Right ventricle myocardium inferior (tissue), 1 donor: ENCODE results near the gene UACA. TPM values are rescaled to one million over a fixed set of nuclear protein-coding genes. Genes with fewer than 3 reads are reported as not detected.

Experiments used
- ATAC-seq: fragments of 200-7000 bp; cut with Tn5 transposase; one replicate; pipeline ENCODE4 v1.9.1; 2020; ENCODE audit warnings: mild to moderate bottlenecking, moderate library complexity
- DNase-seq: peaks from one replicate; pipeline ENCODE4 v3.0.0; 2021; ENCODE audit errors: missing footprints
- intact Hi-C: fragments of 100-400 bp; cut with DNase I; formaldehyde crosslinking; loops from one replicate; pipeline ENCODE4 v1.11.0; 2022
- total RNA-seq: library from RNA; stranded (reverse); fragmentation: NEBNext Ultra II Directional; extraction: Animal tissue kit (Norgen Biotek cat#: 25700); gene quantifications from one replicate; pipeline ENCODE4 v1.2.1, GENCODE V29; 2021
- donor health status: DM: no; HTN: yes; CAD: no; lungs with severe emphysema.

The UACA gene
- total RNA-seq, 1 donor from 2014 or later, result 25.8 TPM

- no peak for DNase-seq
- intact Hi-C loops, result loop anchor here (10.0 kb wide), 1 partner anchor 48 kb away; no protein-coding TSS in a partner anchor
- no peak for ATAC-seq
Measured at GRCh38 chr15:70723122-70723422, 40.3 kb downstream of the UACA start.

- intact Hi-C loops, result loop anchor here (10.0 kb wide), 1 partner anchor 48 kb away; no protein-coding TSS in a partner anchor
- ATAC-seq, result no peak
- DNase-seq, result no peak
Measured at GRCh38 chr15:70722266-70723121, 40.9 kb downstream of the UACA start.

GRCh38 chr15:70720228-70721016, 42.9 kb downstream of the UACA start:
- no peak for DNase-seq
- ATAC-seq, result no peak
- intact Hi-C loops, result loop anchor here (10.0 kb wide), 1 partner anchor 46 kb away; no protein-coding TSS in a partner anchor

GRCh38 chr15:70717237-70717793, 46.0 kb downstream of the UACA start:
- ATAC-seq, result no peak
- intact Hi-C loops, result loop anchor here (2.0 kb wide), 1 partner anchor 15 kb away; no protein-coding TSS in a partner anchor
- no peak for DNase-seq

GRCh38 chr15:70715840-70716485, 47.4 kb downstream of the UACA start:
- ATAC-seq (no peak), DNase-seq (no peak)
- intact Hi-C loops, result loop anchor here (2.0 kb wide), 1 partner anchor 13 kb away; no protein-coding TSS in a partner anchor

GRCh38 chr15:70714565-70714964, 48.8 kb downstream of the UACA start:
- DNase-seq (no peak), ATAC-seq (no peak)
- intact Hi-C loops, result no loop called here

- no peak for ATAC-seq
- intact Hi-C loops, result no loop called here
- DNase-seq, result no peak
Measured at GRCh38 chr15:70714015-70714414, 49.3 kb downstream of the UACA start.

- intact Hi-C loops, result no loop called here
- DNase-seq (no peak), ATAC-seq (no peak)
Measured at GRCh38 chr15:70712271-70712670, 51.1 kb downstream of the UACA start.

- intact Hi-C loops, result no loop called here
- no peak for DNase-seq
- no peak for ATAC-seq
Measured at GRCh38 chr15:70710714-70711113, 52.6 kb downstream of the UACA start.

- ATAC-seq (no peak), DNase-seq (no peak)
- intact Hi-C loops, result no loop called here
Measured at GRCh38 chr15:70708839-70709238, 54.5 kb downstream of the UACA start.

GRCh38 chr15:70707686-70708300, 55.6 kb downstream of the UACA start:
- DNase-seq, result no peak
- intact Hi-C loops, result no loop called here
- no peak for ATAC-seq

- no peak for DNase-seq
- intact Hi-C loops, result no loop called here
- no peak for ATAC-seq
Measured at GRCh38 chr15:70704731-70705130, 58.6 kb downstream of the UACA start.

GRCh38 chr15:70704166-70704565, 59.2 kb downstream of the UACA start:
- intact Hi-C loops, result no loop called here
- no peak for ATAC-seq
- no peak for DNase-seq

GRCh38 chr15:70703096-70703878, 60.1 kb downstream of the UACA start:
- DNase-seq (no peak), ATAC-seq (peak; percentile 33)
- intact Hi-C loops, result loop anchor here (2.0 kb wide), 1 partner anchor 14 kb away; no protein-coding TSS in a partner anchor

GRCh38 chr15:70702584-70702983, 60.8 kb downstream of the UACA start:
- DNase-seq (no peak), ATAC-seq (peak; percentile 32)
- intact Hi-C loops, result loop anchor here (2.0 kb wide), 1 partner anchor 14 kb away; no protein-coding TSS in a partner anchor

GRCh38 chr15:70701891-70702568, 61.3 kb downstream of the UACA start:
- DNase-seq (no peak), ATAC-seq (peak; percentile 71)
- intact Hi-C loops, result loop anchor here (2.0 kb wide), 1 partner anchor 15 kb away; no protein-coding TSS in a partner anchor

- DNase-seq, result no peak
- intact Hi-C loops, result no loop called here
- no peak for ATAC-seq
Measured at GRCh38 chr15:70701171-70701570, 62.2 kb downstream of the UACA start.
